Nephron progenitor cell (in vitro differentiated cells): ENCODE data around the gene NAALADL1.
A peak's percentile ranks its signal among the peaks of the same experiment; 100 is the strongest.

ENCODE experiments used
- DNase-seq: peaks from one replicate; pipeline ENCODE4 v3.0.0; 2021
- H3K27ac Mint-ChIP-seq: 2 replicates; pipeline ENCODE4 v1.8.0; 2021; ENCODE audit warnings: mild to moderate bottlenecking, moderate library complexity, mixed read lengths
- H3K27me3 Mint-ChIP-seq: 2 replicates; pipeline ENCODE4 v1.8.0; 2021; ENCODE audit warnings: mild to moderate bottlenecking, low read depth, mixed read lengths; ENCODE audit not compliant: poor library complexity
- H3K36me3 Mint-ChIP-seq: 2 replicates; pipeline ENCODE4 v1.8.0; 2021; ENCODE audit warnings: low read depth, mixed read lengths
- H3K4me1 Mint-ChIP-seq: 2 replicates; pipeline ENCODE4 v1.8.0; 2021; ENCODE audit warnings: mixed read lengths
- H3K4me3 Mint-ChIP-seq: 2 replicates; pipeline ENCODE4 v1.8.0; 2021; ENCODE audit warnings: mild to moderate bottlenecking, moderate library complexity, mixed read lengths
- H3K9me3 Mint-ChIP-seq: 2 replicates; pipeline ENCODE4 v1.8.0; 2021; ENCODE audit warnings: mild to moderate bottlenecking, moderate library complexity, mixed read lengths
- CTCF ChIP-seq: fragments of 200-600 bp; sonication (generic); IDR thresholded peaks from 2 replicates; pipeline ENCODE4 v1.5.0; 2021; ENCODE audit warnings: antibody characterized with exemption

The NAALADL1 gene

DNA sequence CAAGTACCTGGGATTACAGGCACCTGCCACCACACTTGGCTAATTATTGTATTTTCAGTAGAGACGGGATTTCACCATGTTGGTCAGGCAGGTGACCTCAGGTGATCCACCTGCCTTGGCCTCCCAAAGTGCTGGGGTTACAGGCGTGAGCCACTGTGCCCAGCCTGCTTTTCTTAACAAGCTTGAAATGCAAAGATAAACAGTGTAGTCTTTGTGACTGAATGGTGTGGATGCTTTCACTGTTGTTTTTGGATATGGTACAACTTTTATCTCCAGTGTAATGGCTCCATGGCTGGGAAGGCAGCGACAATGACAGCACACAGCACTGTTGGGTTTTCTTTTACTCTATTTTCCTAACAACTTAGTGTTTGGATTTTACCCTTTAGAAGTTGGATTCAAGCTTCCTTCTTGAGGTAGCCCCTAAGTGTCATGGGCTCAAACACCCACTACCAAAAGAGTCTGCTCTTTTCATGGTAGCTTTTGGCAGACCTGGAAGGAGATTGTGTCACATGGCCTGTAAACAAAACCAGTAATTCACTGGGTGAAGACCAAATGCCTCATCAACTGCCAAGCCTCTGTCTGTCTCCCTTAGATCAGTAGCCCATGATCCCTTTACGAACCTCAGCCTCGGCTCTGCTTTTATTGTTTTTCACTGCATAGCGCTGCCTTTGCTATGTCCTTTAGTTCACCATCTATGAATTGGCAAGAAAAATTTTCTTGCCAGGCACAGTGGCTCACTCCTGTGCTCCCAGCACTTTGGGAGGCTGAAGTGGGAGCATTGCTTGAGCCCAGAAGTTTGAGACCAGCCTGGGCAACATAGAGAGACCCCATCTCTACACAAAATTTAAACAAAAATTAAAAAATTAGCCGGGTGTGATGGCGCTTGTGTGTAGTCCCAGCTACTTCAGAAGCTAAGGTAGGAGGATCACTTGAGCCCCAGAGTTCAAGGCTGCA is 44.1 kb upstream of the NAALADL1 start:
- Mint-ChIP-seq H3K27me3 (peaks cover 4% of the 10 kb centered on the region), H3K4me1 (peaks cover 17% of the 10 kb centered on the region), H3K4me3 (no peak overlapping the region), H3K36me3 (peaks cover 16% of the 10 kb centered on the region), H3K9me3 (no peaks in the 10 kb centered on the region), H3K27ac (no peak overlapping the region)
- no peak for TF ChIP-seq CTCF
- no peak for DNase-seq

GRCh38 chr11:65100674-65101350 is 42.5 kb upstream of the NAALADL1 start:
- Mint-ChIP-seq H3K9me3 (no peaks in the 10 kb centered on the region), H3K27ac (no peak overlapping the region), H3K27me3 (peaks cover under 1% of the 10 kb centered on the region), H3K36me3 (peaks cover 11% of the 10 kb centered on the region), H3K4me1 (peaks cover 12% of the 10 kb centered on the region), H3K4me3 (no peak overlapping the region)
- TF ChIP-seq CTCF, result peak; percentile 14
- no peak for DNase-seq

DNA sequence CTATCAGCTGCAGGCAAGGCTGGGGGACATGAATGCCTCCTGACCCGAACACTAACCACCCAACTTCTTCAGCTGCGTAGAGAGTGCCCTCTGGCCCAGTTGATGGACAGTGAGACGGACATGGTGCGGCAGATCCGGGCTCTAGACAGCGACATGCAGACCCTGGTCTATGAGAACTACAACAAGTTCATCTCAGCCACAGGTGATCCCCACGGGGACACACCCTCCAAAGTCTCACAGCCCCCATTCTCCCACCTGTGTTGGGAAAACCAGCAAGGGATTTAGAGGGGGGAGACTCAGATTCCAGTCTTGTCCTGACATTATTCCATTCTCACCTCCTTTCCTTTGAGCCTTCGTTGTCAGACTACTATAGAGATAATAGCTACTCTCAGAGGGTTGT is 38.6 kb upstream of the NAALADL1 start:
- H3K27ac Mint-ChIP-seq, result no peak overlapping the region
- no peak for TF ChIP-seq CTCF
- H3K27me3 Mint-ChIP-seq, result peaks cover 3% of the 10 kb centered on the region
- peaks cover 6% of the 10 kb centered on the region for H3K36me3 Mint-ChIP-seq
- H3K4me3 Mint-ChIP-seq, result peak overlapping the region; percentile 91
- peaks cover 14% of the 10 kb centered on the region for H3K4me1 Mint-ChIP-seq
- no peak for DNase-seq
- H3K9me3 Mint-ChIP-seq, result no peaks in the 10 kb centered on the region

- Mint-ChIP-seq H3K4me1 (peaks cover 14% of the 10 kb centered on the region), H3K36me3 (peaks cover 6% of the 10 kb centered on the region), H3K27me3 (peaks cover 3% of the 10 kb centered on the region), H3K9me3 (no peaks in the 10 kb centered on the region), H3K27ac (peak within 1 kb of the TSS; percentile 98), H3K4me3 (peak within 1 kb of the TSS; percentile 91)
- no peak for TF ChIP-seq CTCF
- peak; percentile 85 for DNase-seq
Observed at GRCh38 chr11:65095974-65096806, 37.8 kb upstream of the NAALADL1 start, which contains the start of gene VPS51. TSS of gene VPS51 (plus strand) at chr11:65096214. CDS start at chr11:65096251, 37 bp downstream.

DNA sequence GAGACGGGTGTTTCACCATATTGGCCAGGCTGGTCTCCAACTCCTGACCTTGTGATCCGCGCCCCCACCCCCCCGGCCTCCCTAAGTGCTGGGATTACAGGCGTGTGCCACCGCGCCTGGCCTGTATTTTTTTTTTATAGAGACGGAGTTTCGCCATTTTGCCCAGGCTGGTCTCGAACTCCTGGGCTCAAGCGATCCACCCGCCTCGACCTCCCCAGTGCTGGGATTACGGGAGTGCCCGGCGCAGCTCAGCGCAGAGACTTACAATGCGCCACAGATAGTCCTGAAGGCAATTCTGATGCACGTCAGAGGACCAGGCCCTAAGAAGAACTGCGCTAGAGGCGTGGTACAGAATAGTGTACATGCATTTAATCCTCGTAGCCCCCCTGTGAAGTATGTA is 37.1 kb upstream of the NAALADL1 start:
- Mint-ChIP-seq H3K4me3 (peak overlapping the region; percentile 91), H3K4me1 (peaks cover 14% of the 10 kb centered on the region), H3K27ac (no peak overlapping the region), H3K9me3 (no peaks in the 10 kb centered on the region), H3K36me3 (peaks cover 6% of the 10 kb centered on the region), H3K27me3 (peaks cover 3% of the 10 kb centered on the region)
- no peak for DNase-seq
- no peak for TF ChIP-seq CTCF
